GM19328 (cell line): Measurements from ENCODE around the gene STPG4.

Experiments used
- ATAC-seq: cut with Tn5 transposase; IDR thresholded peaks from one replicate; pipeline ENCODE4 v1.9.1; 2021; ENCODE audit warnings: mild to moderate bottlenecking, moderate library complexity; ENCODE audit not compliant: unreplicated experiment

Gene STPG4

GRCh38 chr2:47037678-47038077, 117.4 kb downstream of the STPG4 start:
- ATAC-seq, result no peak
